HepG2 (cell line): ENCODE results near the gene FNDC3A. TPM values are rescaled to one million over a fixed set of nuclear protein-coding genes. Genes with fewer than 3 reads are reported as not detected.

Experiments
- ATAC-seq: fragments of 200-7000 bp; cut with Tn5 transposase; 3 replicates; pipeline ENCODE4 v1.9.1; 2020; ENCODE audit warnings: mild to moderate bottlenecking, moderate library complexity
- BruUV-seq: library from RNA; stranded (reverse); fragments of 400-500 nt; replicated peaks from 2 replicates; lab custom pipeline; 2021; lab: Mats Ljungman, UMichigan
- CTCF ChIA-PET: fragments of 300-600 bp; formaldehyde crosslinking; extraction: SDS; loops from one replicate; lab custom pipeline; 2021; ENCODE audit warnings: low total read pairs, inconsistent platforms, low intra/inter-chr PET ratio; lab: Yijun Ruan, JAX
- POLR2A ChIA-PET: fragments of 350-600 bp; sonication (Branson Sonifier 250); formaldehyde crosslinking; loops from one replicate; lab custom pipeline; 2020; ENCODE audit warnings: antibody characterized with exemption, inconsistent platforms; lab: Yijun Ruan, JAX
- DNase-seq: peaks from one replicate; pipeline ENCODE4 v3.0.0-alpha.2; 2015; ENCODE audit warnings: low spot score
- FAIRE-seq: peaks from 3 replicates; lab custom pipeline; 2011; peaks lifted over from hg19 to GRCh38; lab: Jason Lieb, UNC
- H2AFZ ChIP-seq: one replicate; pipeline ENCODE4 v1.6.1; 2011; ENCODE audit warnings: low read length, inconsistent platforms
- H3K27ac ChIP-seq: fragments of 300-600 bp; 3 replicates; pipeline ENCODE4 v1.8.0; 2011; ENCODE audit warnings: mixed run types, mild to moderate bottlenecking, mixed read lengths, low read length, inconsistent platforms; ENCODE audit not compliant: insufficient read depth; ENCODE audit errors: extremely low read length
- H3K27me3 ChIP-seq, 2 experiments: fragments of 200-600 bp in 1 of 2; 2 replicates in 1 of 2; 3 replicates in 1 of 2; pipeline versions ENCODE4 v1.6.0 to v1.8.0; 2011; ENCODE audit warnings: low read length in 2 of 2, mild to moderate bottlenecking in 2 of 2, moderate library complexity in 2 of 2, inconsistent platforms in 1 of 2; ENCODE audit not compliant: insufficient read depth in 2 of 2, control insufficient read depth in 1 of 2
- H3K36me3 ChIP-seq, 2 experiments: fragments of 200-600 bp in 1 of 2; replicated peaks in 1 of 2; 2 replicates in 1 of 2; 3 replicates in 1 of 2; pipeline versions ENCODE4 v1.5.1 to v1.8.0; 2011; ENCODE audit warnings: low read length in 2 of 2, inconsistent platforms in 1 of 2; ENCODE audit not compliant: insufficient read depth in 2 of 2, control insufficient read depth in 1 of 2
- H3K4me1 ChIP-seq: 2 replicates; pipeline ENCODE4 v1.5.1; 2012; ENCODE audit warnings: low read length, inconsistent platforms; ENCODE audit not compliant: insufficient read depth
- H3K4me2 ChIP-seq: 2 replicates; pipeline ENCODE4 v1.6.0; 2011; ENCODE audit warnings: low read depth, low read length, inconsistent platforms
- H3K4me3 ChIP-seq, 3 experiments: fragments of 200-600 bp in 1 of 3; sonication (generic), shearing (Covaris generic) in 1 of 3; replicated peaks in 1 of 3; 2 replicates each; pipeline ENCODE4 v1.5.1; 2011 to 2016; ENCODE audit warnings: low read length in 3 of 3, inconsistent platforms in 2 of 3, low read depth in 2 of 3, mild to moderate bottlenecking in 2 of 3, control low read depth in 1 of 3, mixed read lengths in 1 of 3; ENCODE audit not compliant: insufficient read depth in 1 of 3
- H3K79me2 ChIP-seq: one replicate; pipeline ENCODE4 v1.6.1; 2011; ENCODE audit warnings: low read length, inconsistent platforms; ENCODE audit not compliant: insufficient read depth
- H3K9ac ChIP-seq: 2 replicates; pipeline ENCODE4 v1.6.0; 2011; ENCODE audit warnings: mild to moderate bottlenecking, low read depth, low read length, inconsistent platforms; ENCODE audit not compliant: insufficient read depth
- H3K9me3 ChIP-seq: 2 replicates; pipeline ENCODE4 v1.5.1; 2012; ENCODE audit warnings: mild to moderate bottlenecking, low read length
- H4K20me1 ChIP-seq: 2 replicates; pipeline ENCODE4 v1.6.0; 2011; ENCODE audit warnings: inconsistent platforms, mild to moderate bottlenecking, low read length, moderate library complexity; ENCODE audit not compliant: insufficient read depth
- HOXA9 ChIP-seq: sonication (generic); formaldehyde crosslinking; IDR thresholded peaks from 2 replicates; pipeline ENCODE4 v1.8.1; 2022; ENCODE audit warnings: missing genetic modification reagents, mild to moderate bottlenecking, moderate library complexity, borderline replicate concordance
- NR2F6 ChIP-seq, 2 experiments: IDR thresholded peaks; 2 replicates each; pipeline ENCODE4 v1.6.1; 2016; ENCODE audit warnings: antibody characterized with exemption in 1 of 2, mild to moderate bottlenecking in 1 of 2
- PHB2 ChIP-seq: fragments of 450-650 bp; IDR thresholded peaks from 2 replicates; pipeline ENCODE4 v1.6.1; 2018; ENCODE audit not compliant: partially characterized antibody
- SMARCC2 ChIP-seq: fragments of 450-650 bp; IDR thresholded peaks from 2 replicates; pipeline ENCODE4 v1.6.1; 2017; ENCODE audit warnings: antibody characterized with exemption, mild to moderate bottlenecking
- TFE3 ChIP-seq: IDR thresholded peaks from 2 replicates; pipeline ENCODE4 v1.6.1; 2016
- ZFP82 ChIP-seq: sonication (generic); formaldehyde crosslinking; IDR thresholded peaks from 2 replicates; pipeline ENCODE4 v1.5.1; 2020; ENCODE audit warnings: mild to moderate bottlenecking, missing genetic modification reagents, borderline replicate concordance
- ZNF292 ChIP-seq: sonication (generic); formaldehyde crosslinking; IDR thresholded peaks from 2 replicates; pipeline ENCODE4 v1.8.1; 2022; ENCODE audit warnings: mild to moderate bottlenecking, low read depth, missing genetic modification reagents, borderline replicate concordance
- ZNF484 ChIP-seq: sonication (generic); formaldehyde crosslinking; IDR thresholded peaks from 2 replicates; pipeline ENCODE4 v1.5.1; 2020; ENCODE audit warnings: mild to moderate bottlenecking, low read depth, missing genetic modification reagents, borderline replicate concordance
- ZNF562 ChIP-seq: sonication (generic); formaldehyde crosslinking; IDR thresholded peaks from 2 replicates; pipeline ENCODE4 v1.8.0; 2022; ENCODE audit warnings: missing genetic modification reagents, borderline replicate concordance
- ZNF775 ChIP-seq: sonication (generic); formaldehyde crosslinking; IDR thresholded peaks from 2 replicates; pipeline ENCODE4 v1.4.0; 2020; ENCODE audit warnings: missing genetic modification reagents, mild to moderate bottlenecking, moderate library complexity, borderline replicate concordance
- ZSCAN9 ChIP-seq: IDR thresholded peaks from 2 replicates; pipeline ENCODE4 v1.6.1; 2016; ENCODE audit warnings: borderline replicate concordance
- whole genome bisulfite sequencing: methylation state at CpG from one replicate; pipeline ENCODE4 v1.1.6; 2017; ENCODE audit warnings: low lambda C conversion rate; 5-methylcytosine and 5-hydroxymethylcytosine counted together
- in situ Hi-C: cut with HindIII; loops from 2 replicates; pipeline ENCODE4 v1.10.0; 2017; ENCODE audit warnings: low pct_unique_long_range_greater_than_20kb; ENCODE audit not compliant: extremely low pct_ligation_motif_present
- intact Hi-C: fragments of 100-400 bp; cut with micrococcal nuclease; formaldehyde crosslinking; loops from one replicate; pipeline ENCODE4 v1.10.0; 2022; ENCODE audit not compliant: unreplicated experiment
- polyA plus RNA-seq, 8 experiments: library from polyadenylated mRNA; depleted of rRNA in 3 of 8; stranded (reverse) in 7 of 8; unstranded in 1 of 8; fragments of >200 nt; fragmentation: Illumina TruSeq in 4 of 8; extraction: Trizol in 4 of 8; gene quantifications; 2 replicates each; pipeline versions ENCODE4 v1.2.1 to v1.2.3, GENCODE V29; 2011 to 2016; ENCODE audit warnings: low read depth in 4 of 8, missing spikeins in 1 of 8, mixed read lengths in 1 of 8; ENCODE audit not compliant: insufficient read depth in 1 of 8
- total RNA-seq, 5 experiments: library from RNA; depleted of rRNA; stranded (reverse); fragments of >200 nt; fragmentation: Illumina TruSeq; extraction: Trizol; gene quantifications; 2 replicates each; pipeline ENCODE4 v1.2.3, GENCODE V29; 2016; ENCODE audit warnings: low read depth in 1 of 5
- TF ChIP-seq, protein P1 (sequence below): sonication (generic); formaldehyde crosslinking; IDR thresholded peaks from 2 replicates; pipeline ENCODE4 v1.5.0; 2020; ENCODE audit warnings: mild to moderate bottlenecking, missing genetic modification reagents
- TF ChIP-seq, protein P2 (sequence below): sonication (generic); formaldehyde crosslinking; IDR thresholded peaks from 2 replicates; pipeline ENCODE4 v1.4.0; 2020; ENCODE audit warnings: missing genetic modification reagents, mild to moderate bottlenecking, borderline replicate concordance
- TF ChIP-seq, protein P3 (sequence below): sonication (generic); formaldehyde crosslinking; conservative IDR thresholded peaks from 2 replicates; pipeline ENCODE4 v1.5.0; 2020; ENCODE audit warnings: missing genetic modification reagents

FNDC3A gene
- total and polyA plus RNA-seq, 2 of the 13 experiments (the other 11 are each of a cell fraction or from before 2014, with no cell fraction given), result 36.7 to 39.3 TPM

DNA sequence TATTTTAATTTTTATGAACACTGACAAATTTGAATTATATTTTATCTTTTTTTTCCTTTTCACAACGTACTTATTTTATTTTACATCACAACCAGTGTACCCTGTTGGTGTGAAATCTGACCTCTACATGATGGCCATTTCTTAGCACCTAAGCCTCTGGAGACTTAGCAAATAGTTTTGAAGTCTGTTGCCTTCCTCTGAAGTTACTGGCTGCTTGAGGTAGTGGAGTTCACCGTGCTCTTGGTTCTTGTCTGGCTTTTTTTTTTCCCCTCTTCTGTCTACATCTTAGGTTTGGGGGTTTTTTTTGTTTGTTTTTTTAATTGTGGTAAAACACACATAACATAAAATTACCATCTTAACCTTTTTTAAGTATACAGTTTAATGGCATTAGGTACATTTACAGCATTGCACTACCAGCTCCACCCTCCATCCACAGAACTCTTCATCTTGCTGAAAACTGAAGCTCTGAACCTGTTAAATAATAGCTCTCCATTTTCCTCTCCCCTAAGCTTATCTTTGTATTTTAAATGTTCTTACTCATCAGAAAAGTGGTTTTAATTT is 150.3 kb downstream of the FNDC3A start:
- no peak overlapping the region for H2AFZ ChIP-seq
- in situ Hi-C loops, result no loop called here
- POLR2A ChIA-PET, result no interaction called here
- H3K4me1 ChIP-seq, result peaks cover 15% of the 10 kb centered on the region
- H4K20me1 ChIP-seq, result no peaks in the 10 kb centered on the region
- no peak overlapping the region for H3K4me3 ChIP-seq
- intact Hi-C loops, result no loop called here
- H3K9me3 ChIP-seq, result no peaks in the 10 kb centered on the region
- DNase-seq, result no peak
- FAIRE-seq, result peak; percentile 30
- 49% methylated on average over 2 of the region's 2 CpGs for WGBS
- no peaks in the 10 kb centered on the region for H3K27me3 ChIP-seq
- peaks cover 12% of the 10 kb centered on the region for H3K79me2 ChIP-seq
- peaks cover 3 to 15% of the 10 kb centered on the region in 2 experiments for H3K36me3 ChIP-seq
- H3K4me2 ChIP-seq, result no peak overlapping the region
- no peak overlapping the region for H3K9ac ChIP-seq
- no TSS peak for BruUV-seq
- CTCF ChIA-PET, result no interaction called here
- ATAC-seq, result no peak
- no peak overlapping the region for H3K27ac ChIP-seq
- TF ChIP-seq SMARCC2 (no peak), ZNF562 (no peak), ZNF775 (no peak), ZNF292 (CRISPR knock-in tag) (no peak), HOXA9 (no peak), ZSCAN9 (CRISPR knock-in tag) (no peak), PHB2 (no peak), ZNF484 (CRISPR knock-in tag) (no peak), NR2F6 (IDR thresholded peaks at IDR 0.05) (no peak), NR2F6 (CRISPR knock-in tag; IDR thresholded peaks at IDR 0.05) (no peak), ZFP82 (CRISPR knock-in tag) (no peak), TFE3 (CRISPR knock-in tag) (no peak)
- TF ChIP-seq, protein P1, sequence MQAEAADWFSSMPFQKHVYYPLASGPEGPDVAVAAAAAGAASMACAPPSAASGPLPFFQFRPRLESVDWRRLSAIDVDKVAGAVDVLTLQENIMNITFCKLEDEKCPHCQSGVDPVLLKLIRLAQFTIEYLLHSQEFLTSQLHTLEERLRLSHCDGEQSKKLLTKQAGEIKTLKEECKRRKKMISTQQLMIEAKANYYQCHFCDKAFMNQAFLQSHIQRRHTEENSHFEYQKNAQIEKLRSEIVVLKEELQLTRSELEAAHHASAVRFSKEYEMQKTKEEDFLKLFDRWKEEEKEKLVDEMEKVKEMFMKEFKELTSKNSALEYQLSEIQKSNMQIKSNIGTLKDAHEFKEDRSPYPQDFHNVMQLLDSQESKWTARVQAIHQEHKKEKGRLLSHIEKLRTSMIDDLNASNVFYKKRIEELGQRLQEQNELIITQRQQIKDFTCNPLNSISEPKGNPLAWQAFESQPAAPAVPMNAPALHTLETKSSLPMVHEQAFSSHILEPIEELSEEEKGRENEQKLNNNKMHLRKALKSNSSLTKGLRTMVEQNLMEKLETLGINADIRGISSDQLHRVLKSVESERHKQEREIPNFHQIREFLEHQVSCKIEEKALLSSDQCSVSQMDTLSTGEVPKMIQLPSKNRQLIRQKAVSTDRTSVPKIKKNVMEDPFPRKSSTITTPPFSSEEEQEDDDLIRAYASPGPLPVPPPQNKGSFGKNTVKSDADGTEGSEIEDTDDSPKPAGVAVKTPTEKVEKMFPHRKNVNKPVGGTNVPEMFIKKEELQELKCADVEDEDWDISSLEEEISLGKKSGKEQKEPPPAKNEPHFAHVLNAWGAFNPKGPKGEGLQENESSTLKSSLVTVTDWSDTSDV, result no peak
- TF ChIP-seq, protein P2, sequence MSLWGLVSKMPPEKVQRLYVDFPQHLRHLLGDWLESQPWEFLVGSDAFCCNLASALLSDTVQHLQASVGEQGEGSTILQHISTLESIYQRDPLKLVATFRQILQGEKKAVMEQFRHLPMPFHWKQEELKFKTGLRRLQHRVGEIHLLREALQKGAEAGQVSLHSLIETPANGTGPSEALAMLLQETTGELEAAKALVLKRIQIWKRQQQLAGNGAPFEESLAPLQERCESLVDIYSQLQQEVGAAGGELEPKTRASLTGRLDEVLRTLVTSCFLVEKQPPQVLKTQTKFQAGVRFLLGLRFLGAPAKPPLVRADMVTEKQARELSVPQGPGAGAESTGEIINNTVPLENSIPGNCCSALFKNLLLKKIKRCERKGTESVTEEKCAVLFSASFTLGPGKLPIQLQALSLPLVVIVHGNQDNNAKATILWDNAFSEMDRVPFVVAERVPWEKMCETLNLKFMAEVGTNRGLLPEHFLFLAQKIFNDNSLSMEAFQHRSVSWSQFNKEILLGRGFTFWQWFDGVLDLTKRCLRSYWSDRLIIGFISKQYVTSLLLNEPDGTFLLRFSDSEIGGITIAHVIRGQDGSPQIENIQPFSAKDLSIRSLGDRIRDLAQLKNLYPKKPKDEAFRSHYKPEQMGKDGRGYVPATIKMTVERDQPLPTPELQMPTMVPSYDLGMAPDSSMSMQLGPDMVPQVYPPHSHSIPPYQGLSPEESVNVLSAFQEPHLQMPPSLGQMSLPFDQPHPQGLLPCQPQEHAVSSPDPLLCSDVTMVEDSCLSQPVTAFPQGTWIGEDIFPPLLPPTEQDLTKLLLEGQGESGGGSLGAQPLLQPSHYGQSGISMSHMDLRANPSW (CRISPR knock-in tag), result no peak
- TF ChIP-seq, protein P3, sequence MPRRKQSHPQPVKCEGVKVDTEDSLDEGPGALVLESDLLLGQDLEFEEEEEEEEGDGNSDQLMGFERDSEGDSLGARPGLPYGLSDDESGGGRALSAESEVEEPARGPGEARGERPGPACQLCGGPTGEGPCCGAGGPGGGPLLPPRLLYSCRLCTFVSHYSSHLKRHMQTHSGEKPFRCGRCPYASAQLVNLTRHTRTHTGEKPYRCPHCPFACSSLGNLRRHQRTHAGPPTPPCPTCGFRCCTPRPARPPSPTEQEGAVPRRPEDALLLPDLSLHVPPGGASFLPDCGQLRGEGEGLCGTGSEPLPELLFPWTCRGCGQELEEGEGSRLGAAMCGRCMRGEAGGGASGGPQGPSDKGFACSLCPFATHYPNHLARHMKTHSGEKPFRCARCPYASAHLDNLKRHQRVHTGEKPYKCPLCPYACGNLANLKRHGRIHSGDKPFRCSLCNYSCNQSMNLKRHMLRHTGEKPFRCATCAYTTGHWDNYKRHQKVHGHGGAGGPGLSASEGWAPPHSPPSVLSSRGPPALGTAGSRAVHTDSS, result no peak
